Endothelial cell (in vitro differentiated cells): ENCODE data around the gene STON1. TPM values are rescaled to one million over a fixed set of nuclear protein-coding genes. Genes with fewer than 3 reads are reported as not detected.

Experiments used
- DNase-seq: peaks from one replicate; pipeline ENCODE4 v3.0.0; 2021; ENCODE audit warnings: low spot score
- H3K27ac Mint-ChIP-seq: one replicate; pipeline ENCODE4 v1.8.0; 2021; ENCODE audit warnings: mixed read lengths, inconsistent platforms; ENCODE audit not compliant: unreplicated experiment
- H3K27me3 Mint-ChIP-seq: one replicate; pipeline ENCODE4 v1.8.0; 2021; ENCODE audit warnings: mild to moderate bottlenecking, moderate library complexity, mixed read lengths, inconsistent platforms; ENCODE audit not compliant: unreplicated experiment
- H3K36me3 Mint-ChIP-seq: one replicate; pipeline ENCODE4 v1.8.0; 2021; ENCODE audit warnings: mild to moderate bottlenecking, low read depth, mixed read lengths, inconsistent platforms; ENCODE audit not compliant: unreplicated experiment
- H3K4me1 Mint-ChIP-seq: one replicate; pipeline ENCODE4 v1.8.0; 2021; ENCODE audit warnings: mild to moderate bottlenecking, mixed read lengths, inconsistent platforms; ENCODE audit not compliant: unreplicated experiment
- H3K4me3 Mint-ChIP-seq: one replicate; pipeline ENCODE4 v1.8.0; 2021; ENCODE audit warnings: mild to moderate bottlenecking, mixed read lengths, inconsistent platforms; ENCODE audit not compliant: unreplicated experiment
- H3K9me3 Mint-ChIP-seq: one replicate; pipeline ENCODE4 v1.8.0; 2021; ENCODE audit warnings: mixed read lengths, inconsistent platforms; ENCODE audit not compliant: unreplicated experiment
- CTCF ChIP-seq: fragments of 200-600 bp; sonication (generic); IDR thresholded peaks from one replicate; pipeline ENCODE4 v1.5.0; 2021; ENCODE audit warnings: antibody characterized with exemption; ENCODE audit not compliant: unreplicated experiment
- total RNA-seq: library from RNA; stranded (reverse); fragmentation: NEBNext Ultra II Directional; extraction: Animal tissue kit (Norgen Biotek cat#: 25700); gene quantifications from one replicate; pipeline ENCODE4 v1.2.1, GENCODE V29; 2021; ENCODE audit not compliant: unreplicated experiment

The STON1 gene
- total RNA-seq, 1 donor from 2014 or later = 3.1 TPM

DNA sequence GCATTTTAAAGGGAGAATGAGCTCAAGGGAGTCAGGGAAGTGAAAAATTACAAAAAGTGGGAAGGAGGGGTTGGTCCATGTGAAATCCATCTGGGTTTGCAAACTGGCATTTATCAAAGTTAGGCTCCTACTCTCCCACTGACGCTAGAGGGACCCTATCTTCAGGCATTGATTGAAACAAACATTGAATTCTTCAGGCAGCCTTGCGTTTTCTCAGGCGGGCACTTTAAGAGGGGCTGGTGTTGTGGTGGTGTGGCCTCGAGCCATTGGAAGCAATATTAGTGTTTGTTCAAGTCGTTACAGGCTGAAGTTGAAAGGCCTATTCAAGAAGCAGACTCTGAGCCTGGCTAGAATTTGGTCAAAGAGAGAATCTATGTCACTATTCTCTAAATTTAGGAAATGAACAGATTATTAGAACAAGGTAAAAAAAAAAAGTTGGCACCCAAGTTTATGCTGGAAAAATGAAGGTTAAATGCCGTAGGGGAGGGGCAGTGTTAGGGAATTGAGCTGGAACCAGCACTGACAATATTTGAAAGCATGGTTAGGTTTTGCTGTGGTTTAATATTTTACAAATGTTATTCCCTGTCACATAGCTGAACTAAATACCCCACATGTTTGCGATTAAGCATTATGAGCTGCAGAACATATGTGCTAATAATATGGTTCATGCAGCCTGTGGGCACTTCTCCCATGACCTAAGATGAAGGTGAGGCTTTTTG, 36.8 kb downstream of the STON1 start:
- Mint-ChIP-seq H3K9me3 (no peaks in the 10 kb centered on the region), H3K36me3 (no peaks in the 10 kb centered on the region), H3K4me3 (no peak overlapping the region), H3K27ac (no peak overlapping the region), H3K27me3 (no peaks in the 10 kb centered on the region), H3K4me1 (no peaks in the 10 kb centered on the region)
- no peak for DNase-seq
- TF ChIP-seq CTCF = no peak

DNA sequence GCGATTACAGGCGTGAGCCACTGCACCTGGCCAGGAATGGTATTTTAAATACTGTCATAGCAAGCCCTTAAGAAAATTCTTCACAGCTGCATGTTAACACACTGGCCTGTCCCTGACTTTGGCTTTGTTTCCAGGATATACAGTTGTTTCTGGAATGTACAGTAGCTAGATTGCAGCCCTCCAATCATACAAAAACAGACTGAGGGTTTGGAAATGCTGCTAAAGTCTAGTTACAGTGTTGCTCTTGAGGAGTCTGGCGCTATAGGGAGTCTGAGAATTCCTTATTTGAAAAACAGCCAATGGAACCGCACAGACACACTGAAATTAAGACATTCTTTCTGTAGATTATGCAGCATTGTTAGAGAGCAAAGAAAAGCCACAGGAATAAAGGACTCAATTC, 37.7 kb downstream of the STON1 start:
- Mint-ChIP-seq H3K4me1 (no peaks in the 10 kb centered on the region), H3K27ac (no peak overlapping the region), H3K4me3 (no peak overlapping the region), H3K27me3 (no peaks in the 10 kb centered on the region), H3K36me3 (no peaks in the 10 kb centered on the region), H3K9me3 (no peaks in the 10 kb centered on the region)
- no peak for TF ChIP-seq CTCF
- DNase-seq = no peak

DNA sequence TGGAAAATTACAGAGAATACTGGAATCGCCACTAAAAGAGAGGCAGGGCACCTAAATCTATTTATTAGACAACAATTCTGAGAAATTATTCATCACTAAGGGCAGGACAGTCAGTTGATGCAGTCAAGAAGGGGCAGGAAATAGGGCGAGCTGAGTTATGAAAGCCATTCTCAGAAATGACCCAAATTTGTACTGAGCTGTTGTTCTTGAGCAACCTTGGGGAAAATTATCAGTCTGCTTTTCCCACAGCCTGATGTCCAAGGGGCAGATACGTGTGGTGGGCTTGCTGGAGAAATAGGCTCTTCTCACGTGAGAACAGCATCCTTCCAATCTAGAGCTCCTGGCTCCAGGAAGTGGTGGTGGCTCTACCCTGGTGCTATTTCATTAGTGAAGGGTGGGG, 38.6 kb downstream of the STON1 start:
- Mint-ChIP-seq H3K36me3 (no peaks in the 10 kb centered on the region), H3K27me3 (no peaks in the 10 kb centered on the region), H3K4me3 (no peak overlapping the region)

DNA sequence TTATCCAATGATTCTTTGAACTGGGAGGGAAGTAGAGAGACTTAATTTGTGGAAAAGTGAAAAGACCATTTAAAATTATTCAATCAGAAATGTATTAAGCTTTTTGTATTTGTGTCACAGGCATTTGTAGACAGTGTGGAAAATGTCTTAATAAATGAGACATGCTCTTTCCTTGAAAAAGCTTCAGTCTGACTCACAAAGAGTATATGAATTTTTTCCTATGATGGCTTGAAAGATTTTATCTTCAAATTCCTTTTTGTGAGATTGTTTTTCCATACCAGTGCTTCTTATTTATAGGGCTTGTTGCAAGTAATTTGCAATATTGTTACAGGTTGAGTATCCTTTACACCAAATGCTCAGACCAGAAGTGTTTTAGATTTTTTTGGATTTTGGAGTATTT, 39.5 kb downstream of the STON1 start:
- Mint-ChIP-seq H3K27ac (no peak overlapping the region), H3K4me1 (no peaks in the 10 kb centered on the region), H3K9me3 (no peaks in the 10 kb centered on the region), H3K27me3 (no peaks in the 10 kb centered on the region), H3K4me3 (no peak overlapping the region), H3K36me3 (no peaks in the 10 kb centered on the region)
- DNase-seq = no peak
- TF ChIP-seq CTCF = no peak

More for the DNA sequence above, 38.6 kb downstream of the STON1 start:
- H3K9me3 Mint-ChIP-seq = no peaks in the 10 kb centered on the region
- no peak overlapping the region for H3K27ac Mint-ChIP-seq
- H3K4me1 Mint-ChIP-seq = no peaks in the 10 kb centered on the region
- no peak for DNase-seq
- no peak for TF ChIP-seq CTCF

GRCh38 chr2:48572816-48573215, 42.9 kb downstream of the STON1 start:
- DNase-seq = no peak
- no peaks in the 10 kb centered on the region for H3K4me1 Mint-ChIP-seq
- no peaks in the 10 kb centered on the region for H3K27me3 Mint-ChIP-seq
- H3K27ac Mint-ChIP-seq = no peak overlapping the region
- no peaks in the 10 kb centered on the region for H3K9me3 Mint-ChIP-seq
- TF ChIP-seq CTCF = no peak
- H3K4me3 Mint-ChIP-seq = no peak overlapping the region
- no peaks in the 10 kb centered on the region for H3K36me3 Mint-ChIP-seq
